Measurements from ENCODE around the gene RIN3. TPM values are rescaled to one million over a fixed set of nuclear protein-coding genes. Genes with fewer than 3 reads are reported as not detected.

The RIN3 gene
- total RNA-seq, 1 donor from 2014 or later: 70.6 TPM

DNA sequence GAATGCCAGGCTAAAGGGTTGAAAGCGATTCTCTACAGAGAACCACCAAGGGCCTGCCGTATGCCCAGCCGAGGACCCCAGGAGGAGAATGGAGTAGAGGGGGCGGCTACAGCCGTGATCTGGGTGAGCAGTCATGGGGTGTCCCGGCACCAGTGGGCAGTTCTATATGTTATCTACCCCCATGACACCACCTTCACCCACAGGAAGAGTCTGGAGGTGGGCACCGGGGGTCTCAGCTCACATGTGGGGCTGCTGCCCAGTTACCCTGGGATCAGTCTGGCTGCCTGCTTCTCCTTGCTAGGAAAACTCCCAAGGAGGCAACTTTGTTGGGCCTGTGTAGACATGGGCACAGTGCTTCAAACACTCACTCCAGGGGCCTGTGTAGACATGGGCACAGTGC, 135.5 kb downstream of the RIN3 start:
- H3K27ac ChIP-seq: peak overlapping the region; percentile 81
- ATAC-seq: no peak
- intact Hi-C loops (cut with DNase I): no loop called here
- no peaks in the 10 kb centered on the region for H3K27me3 ChIP-seq (ENCODE audit: low read depth)
- H3K9me3 ChIP-seq: peaks cover 6% of the 10 kb centered on the region
- H3K4me1 ChIP-seq: peaks cover 61% of the 10 kb centered on the region
- H3K36me3 ChIP-seq: peaks cover 19% of the 10 kb centered on the region
- no peak overlapping the region for H3K4me3 ChIP-seq
- TF ChIP-seq, protein P1, sequence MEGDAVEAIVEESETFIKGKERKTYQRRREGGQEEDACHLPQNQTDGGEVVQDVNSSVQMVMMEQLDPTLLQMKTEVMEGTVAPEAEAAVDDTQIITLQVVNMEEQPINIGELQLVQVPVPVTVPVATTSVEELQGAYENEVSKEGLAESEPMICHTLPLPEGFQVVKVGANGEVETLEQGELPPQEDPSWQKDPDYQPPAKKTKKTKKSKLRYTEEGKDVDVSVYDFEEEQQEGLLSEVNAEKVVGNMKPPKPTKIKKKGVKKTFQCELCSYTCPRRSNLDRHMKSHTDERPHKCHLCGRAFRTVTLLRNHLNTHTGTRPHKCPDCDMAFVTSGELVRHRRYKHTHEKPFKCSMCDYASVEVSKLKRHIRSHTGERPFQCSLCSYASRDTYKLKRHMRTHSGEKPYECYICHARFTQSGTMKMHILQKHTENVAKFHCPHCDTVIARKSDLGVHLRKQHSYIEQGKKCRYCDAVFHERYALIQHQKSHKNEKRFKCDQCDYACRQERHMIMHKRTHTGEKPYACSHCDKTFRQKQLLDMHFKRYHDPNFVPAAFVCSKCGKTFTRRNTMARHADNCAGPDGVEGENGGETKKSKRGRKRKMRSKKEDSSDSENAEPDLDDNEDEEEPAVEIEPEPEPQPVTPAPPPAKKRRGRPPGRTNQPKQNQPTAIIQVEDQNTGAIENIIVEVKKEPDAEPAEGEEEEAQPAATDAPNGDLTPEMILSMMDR (IDR thresholded peaks at IDR 0.05): no peak
- no peak for DNase-seq

DNA sequence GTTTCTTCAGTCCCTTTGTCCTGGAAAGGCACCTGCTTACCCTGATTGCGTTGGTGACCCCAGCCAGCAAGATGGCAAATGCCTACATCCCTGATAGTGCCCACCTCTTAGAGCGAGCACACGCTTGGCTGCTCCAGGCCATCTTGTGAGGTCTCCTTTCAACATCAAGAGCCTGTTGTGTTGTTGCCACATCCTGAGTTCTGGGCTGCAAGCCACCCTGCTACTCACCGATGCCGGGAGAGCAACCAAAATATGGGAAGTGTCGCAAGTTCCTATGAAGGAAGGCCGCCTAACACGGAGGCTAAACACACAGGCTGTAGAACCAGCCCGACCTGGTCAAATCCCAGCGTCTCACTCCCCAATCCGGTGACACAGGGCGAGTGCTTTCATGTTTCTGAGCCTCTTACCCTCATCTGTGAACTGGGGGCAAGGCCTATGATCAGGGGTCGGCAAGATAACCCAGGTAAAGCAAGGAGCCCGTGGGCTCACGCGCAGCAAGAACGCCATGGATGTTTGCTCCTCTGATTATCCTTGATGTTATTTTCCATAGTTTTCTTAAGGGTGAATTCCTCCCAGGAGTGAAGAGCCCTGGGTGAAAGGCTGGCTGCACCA, 136.5 kb downstream of the RIN3 start:
- H3K36me3 ChIP-seq: peaks cover 18% of the 10 kb centered on the region
- peak overlapping the region; percentile 81 for H3K27ac ChIP-seq
- intact Hi-C loops (cut with DNase I): no loop called here
- peak; percentile 82 to 86 for ATAC-seq
- peaks cover 54% of the 10 kb centered on the region for H3K4me1 ChIP-seq
- TF ChIP-seq, protein P1 (IDR thresholded peaks at IDR 0.05): no peak
- H3K4me3 ChIP-seq: no peak overlapping the region
- peak; percentile 90 for DNase-seq
- no peaks in the 10 kb centered on the region for H3K27me3 ChIP-seq (ENCODE audit: low read depth)
- H3K9me3 ChIP-seq: peaks cover 3% of the 10 kb centered on the region

DNA sequence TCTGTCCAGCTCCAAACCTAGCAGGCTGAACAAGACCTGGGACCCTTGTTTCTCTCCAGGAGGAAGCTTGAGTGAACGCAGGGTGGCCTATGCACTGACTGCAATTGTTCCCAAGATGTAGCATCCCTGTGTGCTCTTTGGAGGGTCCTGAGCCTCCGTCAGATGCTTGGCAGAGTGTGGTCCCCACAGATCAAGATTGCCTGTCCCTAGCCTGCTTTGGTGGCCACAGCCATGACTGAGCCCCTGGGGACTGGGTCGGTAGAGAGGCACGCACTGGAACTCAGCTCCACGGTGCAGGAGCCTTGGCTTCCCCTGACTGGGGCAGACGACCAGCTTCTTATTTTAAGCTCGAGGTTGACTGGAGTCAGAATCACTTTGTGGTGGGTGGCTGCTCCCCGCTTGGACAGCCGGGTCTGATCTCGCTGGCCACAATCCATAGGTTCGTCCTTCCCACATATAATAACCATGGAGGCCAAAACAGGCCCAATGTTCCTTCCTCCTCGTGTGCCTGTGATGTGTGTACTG, 137.1 kb downstream of the RIN3 start:
- peaks cover 18% of the 10 kb centered on the region for H3K36me3 ChIP-seq
- H3K9me3 ChIP-seq: no peaks in the 10 kb centered on the region
- H3K4me1 ChIP-seq: peaks cover 59% of the 10 kb centered on the region
- ATAC-seq (no peak), DNase-seq (no peak)
- H3K27me3 ChIP-seq (ENCODE audit: low read depth): no peaks in the 10 kb centered on the region
- no peak overlapping the region for H3K4me3 ChIP-seq
- TF ChIP-seq, protein P1 (IDR thresholded peaks at IDR 0.05): no peak
- intact Hi-C loops (cut with DNase I): no loop called here
- peak overlapping the region; percentile 81 for H3K27ac ChIP-seq

DNA sequence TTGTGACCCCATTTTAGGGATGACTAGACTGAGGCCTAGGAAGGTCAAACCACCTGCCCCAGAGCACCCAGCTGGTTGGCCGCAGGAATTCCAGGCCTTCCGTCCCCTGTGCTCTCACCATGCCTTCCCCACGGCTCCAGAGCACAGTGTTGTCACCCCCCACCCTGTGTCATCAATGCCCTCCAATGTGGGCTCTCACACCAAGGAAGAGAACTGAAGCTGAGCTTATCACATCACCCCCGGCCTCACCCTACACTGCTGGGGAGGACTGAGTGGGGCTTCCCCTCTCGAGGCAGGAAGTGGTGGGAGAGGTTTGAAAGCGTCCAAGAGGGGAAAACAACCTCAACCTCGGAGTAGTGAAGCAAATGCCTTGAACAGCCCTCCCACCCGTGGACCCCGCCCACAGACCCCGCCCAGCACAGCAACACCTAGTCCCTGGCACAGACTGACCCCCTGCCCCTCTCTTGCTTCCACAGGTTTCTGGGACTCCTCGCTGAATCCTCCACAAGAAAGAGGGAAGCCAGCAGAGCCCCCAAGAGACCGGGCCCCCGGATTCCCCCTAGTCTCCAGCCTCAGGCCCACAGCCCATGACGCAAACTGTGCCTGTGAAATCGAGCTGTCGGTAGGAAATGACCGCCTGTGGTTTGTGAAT, 137.7 kb downstream of the RIN3 start:
- peak; percentile 59 to 60 for ATAC-seq
- TF ChIP-seq, protein P1 (IDR thresholded peaks at IDR 0.05): no peak

DNA sequence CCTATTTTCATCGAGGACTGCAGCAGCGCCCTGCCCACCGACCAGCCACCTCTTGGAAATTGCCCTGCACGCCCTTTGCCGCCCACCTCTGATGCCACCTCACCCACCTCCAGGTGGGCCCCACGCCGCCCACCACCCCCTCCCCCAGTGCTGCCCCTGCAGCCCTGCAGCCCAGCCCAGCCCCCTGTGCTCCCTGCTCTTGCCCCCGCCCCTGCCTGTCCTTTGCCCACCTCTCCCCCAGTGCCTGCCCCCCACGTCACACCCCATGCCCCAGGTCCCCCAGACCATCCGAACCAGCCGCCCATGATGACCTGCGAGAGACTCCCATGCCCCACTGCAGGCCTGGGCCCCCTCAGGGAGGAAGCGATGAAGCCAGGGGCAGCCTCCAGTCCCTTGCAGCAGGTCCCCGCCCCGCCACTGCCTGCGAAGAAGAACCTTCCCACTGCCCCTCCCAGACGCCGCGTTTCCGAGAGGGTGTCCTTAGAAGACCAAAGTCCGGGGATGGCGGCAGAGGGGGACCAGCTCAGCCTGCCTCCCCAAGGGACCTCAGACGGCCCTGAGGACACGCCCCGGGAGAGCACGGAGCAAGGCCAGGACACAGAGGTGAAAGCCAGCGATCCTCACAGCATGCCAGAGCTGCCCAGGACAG, 138.3 kb downstream of the RIN3 start:
- Histone ChIP-seq H3K9me3 (no peaks in the 10 kb centered on the region), H3K36me3 (peaks cover 18% of the 10 kb centered on the region), H3K4me1 (peaks cover 59% of the 10 kb centered on the region), H3K4me3 (peak overlapping the region; percentile 58), H3K27me3 (ENCODE audit: low read depth) (no peaks in the 10 kb centered on the region), H3K27ac (peak overlapping the region; percentile 81)
- intact Hi-C loops (cut with DNase I): no loop called here
- ATAC-seq (peak; percentile 34 to 45), DNase-seq (peak; percentile 89)
- TF ChIP-seq, protein P1 (IDR thresholded peaks at IDR 0.05): no peak

More for the DNA sequence above, 137.7 kb downstream of the RIN3 start:
- Histone ChIP-seq H3K27ac (peak overlapping the region; percentile 81), H3K36me3 (peaks cover 18% of the 10 kb centered on the region), H3K4me1 (peaks cover 59% of the 10 kb centered on the region), H3K9me3 (no peaks in the 10 kb centered on the region), H3K27me3 (ENCODE audit: low read depth) (no peaks in the 10 kb centered on the region), H3K4me3 (peak overlapping the region; percentile 58)
- intact Hi-C loops (cut with DNase I): no loop called here
- DNase-seq: peak; percentile 86

All from lower lobe of right lung (tissue), 2 donors.